GM23248 (cell line): ENCODE measurements around the gene YPEL3. TPM values are rescaled to one million over a fixed set of nuclear protein-coding genes. Genes with fewer than 3 reads are reported as not detected.
A peak's percentile ranks its signal among the peaks of the same experiment; 100 is the strongest.

Source experiments
- DNase-seq: peaks from one replicate; pipeline ENCODE4 v3.0.0-alpha.2; 2015
- H2AFZ ChIP-seq: fragments of 200-600 bp; sonication (generic); 2 replicates; pipeline ENCODE4 v1.6.1; 2016; ENCODE audit warnings: antibody characterized with exemption
- H3F3A ChIP-seq: fragments of 200-600 bp; sonication (generic); 2 replicates; pipeline ENCODE4 v1.6.1; 2016; ENCODE audit warnings: mild to moderate bottlenecking, antibody characterized with exemption, mixed run types; ENCODE audit not compliant: insufficient read depth
- H3K27ac ChIP-seq: fragments of 200-600 bp; sonication (generic); 2 replicates; pipeline ENCODE4 v1.5.1; 2016; ENCODE audit warnings: mild to moderate bottlenecking
- H3K27me3 ChIP-seq: fragments of 200-600 bp; sonication (generic); replicated peaks from 2 replicates; pipeline ENCODE4 v1.6.1; 2016; ENCODE audit warnings: mild to moderate bottlenecking; ENCODE audit not compliant: insufficient read depth
- H3K36me3 ChIP-seq: fragments of 200-600 bp; sonication (generic); 2 replicates; pipeline ENCODE4 v1.6.1; 2016; ENCODE audit warnings: low read depth, mild to moderate bottlenecking
- H3K4me1 ChIP-seq: fragments of 200-600 bp; sonication (generic); 2 replicates; pipeline ENCODE4 v1.6.1; 2016; ENCODE audit warnings: mild to moderate bottlenecking; ENCODE audit not compliant: insufficient read depth
- H3K4me2 ChIP-seq: fragments of 200-600 bp; sonication (generic); one replicate; pipeline ENCODE4 v1.6.1; 2016; ENCODE audit warnings: mild to moderate bottlenecking; ENCODE audit not compliant: unreplicated experiment
- H3K4me3 ChIP-seq: fragments of 200-600 bp; sonication (generic); 2 replicates; pipeline ENCODE4 v1.5.1; 2016; ENCODE audit warnings: mild to moderate bottlenecking
- H3K79me2 ChIP-seq: fragments of 200-600 bp; sonication (generic); 2 replicates; pipeline ENCODE4 v1.6.1; 2016; ENCODE audit warnings: mild to moderate bottlenecking; ENCODE audit not compliant: insufficient read depth
- H3K9ac ChIP-seq: fragments of 200-600 bp; sonication (generic); 2 replicates; pipeline ENCODE4 v1.6.1; 2016; ENCODE audit warnings: mild to moderate bottlenecking
- H3K9me2 ChIP-seq: fragments of 200-600 bp; sonication (generic); 2 replicates; pipeline ENCODE4 v1.6.1; 2016; ENCODE audit warnings: mixed run types, mild to moderate bottlenecking, moderate library complexity; ENCODE audit not compliant: insufficient read depth
- H3K9me3 ChIP-seq: fragments of 200-600 bp; sonication (generic); one replicate; pipeline ENCODE4 v1.6.1; 2017; ENCODE audit warnings: low read depth
- H4K20me1 ChIP-seq: fragments of 200-600 bp; sonication (generic); 2 replicates; pipeline ENCODE4 v1.6.0; 2016; ENCODE audit not compliant: insufficient read depth
- EZH2 ChIP-seq: fragments of 200-600 bp; sonication (generic); IDR thresholded peaks from 2 replicates; pipeline ENCODE4 v1.6.1; 2018; ENCODE audit warnings: antibody characterized with exemption, mild to moderate bottlenecking; ENCODE audit not compliant: insufficient read depth, poor library complexity, severe bottlenecking
- EZH2phosphoT487 ChIP-seq: fragments of 200-600 bp; sonication (generic); IDR thresholded peaks from 2 replicates; pipeline ENCODE4 v1.6.1; 2018; ENCODE audit warnings: antibody characterized with exemption, moderate library complexity, mild to moderate bottlenecking, low read depth; ENCODE audit not compliant: insufficient read depth
- WGBS, 2 experiments: methylation state at CpG; one replicate each; pipeline ENCODE4 v1.1.6; 2015 to 2017; ENCODE audit warnings: low lambda C conversion rate in 2 of 2, low coverage in 1 of 2; ENCODE audit errors: missing lambda C conversion rate in 2 of 2; 5-methylcytosine and 5-hydroxymethylcytosine counted together
- in situ Hi-C: fragments of 300-500 bp; cut with MboI; formaldehyde crosslinking; loops from 2 replicates; pipeline ENCODE4 v1.15.0; 2020
- polyA plus RNA-seq: library from polyadenylated mRNA; unstranded; fragments of >200 nt; fragmentation: Nextera tagmentation; extraction: Ambion mirVana; gene quantifications from 2 replicates; pipeline ENCODE4 v1.2.1, GENCODE V29; 2016
- total RNA-seq: library from RNA; depleted of rRNA; stranded (reverse); fragments of >200 nt; shearing (Covaris generic); gene quantifications from 2 replicates; pipeline ENCODE4 v1.2.3, GENCODE V29; 2014

YPEL3 gene
- total and polyA plus RNA-seq, 2 experiments from 2014 or later = 100.0 to 200 TPM

DNA sequence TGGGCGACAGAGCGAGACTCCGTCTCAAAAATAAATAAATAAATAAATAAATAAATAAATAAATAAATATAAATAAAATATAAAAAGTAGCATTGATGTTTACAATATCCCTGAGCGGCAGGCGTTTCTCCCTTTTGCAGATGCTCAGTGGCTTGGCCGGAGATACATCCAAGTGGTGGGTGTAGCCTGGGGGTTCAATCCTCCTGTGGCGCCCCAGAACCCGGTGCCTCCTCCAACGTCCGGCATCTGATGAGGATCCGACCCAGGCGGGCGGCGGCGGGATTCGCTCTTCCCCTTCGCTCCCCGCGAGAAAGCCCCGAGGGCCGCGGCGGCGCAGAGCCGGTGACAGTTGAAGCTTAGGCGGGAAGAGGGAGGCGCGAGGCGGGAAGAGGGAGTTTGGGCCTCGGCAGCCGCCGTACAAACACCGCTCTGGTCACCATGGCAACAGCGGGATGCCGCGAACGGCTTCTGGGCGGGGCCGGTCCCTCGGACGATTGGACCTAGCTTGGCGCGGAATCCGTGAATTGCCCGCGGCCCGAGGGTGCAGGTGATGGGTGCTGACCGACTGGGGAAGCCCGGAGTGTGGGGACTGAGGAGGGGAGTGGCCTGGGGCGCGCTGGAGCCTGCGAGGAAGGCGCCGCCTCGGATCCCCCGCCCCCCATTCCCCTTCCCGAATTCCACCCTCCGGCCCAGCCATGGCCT, 43.2 kb downstream of the YPEL3 start:
- in situ Hi-C loops = no loop called here
- no peaks in the 10 kb centered on the region for H3K36me3 ChIP-seq
- 2 to 3% methylated on average over 47 to 52 of the region's 58 CpGs for WGBS, 2 experiments
- no peaks in the 10 kb centered on the region for H3K9me2 ChIP-seq
- H3K79me2 ChIP-seq = peaks cover 9% of the 10 kb centered on the region; the same call in 1 of the 2 replicates
- TF ChIP-seq EZH2phosphoT487 (no peak), EZH2 (no peak)
- peaks cover 15% of the 10 kb centered on the region for H3K4me1 ChIP-seq
- H2AFZ ChIP-seq = peak overlapping the region; percentile 85
- H3K9ac ChIP-seq = peak overlapping the region; percentile 76
- no peaks in the 10 kb centered on the region for H4K20me1 ChIP-seq
- DNase-seq = peak; percentile 98
- no peaks in the 10 kb centered on the region for H3K9me3 ChIP-seq
- H3F3A ChIP-seq = peaks cover 13% of the 10 kb centered on the region; the same call in 1 of the 2 replicates
- no peaks in the 10 kb centered on the region for H3K27me3 ChIP-seq
- peak overlapping the region; percentile 80 for H3K27ac ChIP-seq
- peak overlapping the region; percentile 85 for H3K4me3 ChIP-seq
- H3K4me2 ChIP-seq = peak overlapping the region; percentile 96

DNA sequence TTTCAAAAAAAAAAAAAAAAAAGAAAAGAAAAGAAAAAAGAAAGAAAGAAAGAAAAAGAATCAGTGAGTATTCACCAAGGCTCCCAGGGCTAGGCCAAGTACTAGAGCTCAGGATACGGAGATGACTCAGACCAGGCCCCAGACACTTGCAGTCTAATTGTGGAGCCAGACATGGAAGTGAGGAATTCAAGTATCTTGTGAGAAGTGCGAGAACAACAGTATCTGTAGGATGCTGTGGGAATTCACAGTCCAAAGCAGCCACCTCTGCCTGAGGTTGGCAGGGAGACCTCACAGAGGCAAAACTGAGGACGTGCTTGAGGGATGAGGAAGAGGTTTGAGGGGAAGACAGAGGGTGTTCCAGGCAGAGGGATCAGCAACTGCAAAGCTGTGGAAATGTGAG, 44.5 kb downstream of the YPEL3 start:
- in situ Hi-C loops = no loop called here
- H3K27ac ChIP-seq = peak overlapping the region; percentile 80

DNA sequence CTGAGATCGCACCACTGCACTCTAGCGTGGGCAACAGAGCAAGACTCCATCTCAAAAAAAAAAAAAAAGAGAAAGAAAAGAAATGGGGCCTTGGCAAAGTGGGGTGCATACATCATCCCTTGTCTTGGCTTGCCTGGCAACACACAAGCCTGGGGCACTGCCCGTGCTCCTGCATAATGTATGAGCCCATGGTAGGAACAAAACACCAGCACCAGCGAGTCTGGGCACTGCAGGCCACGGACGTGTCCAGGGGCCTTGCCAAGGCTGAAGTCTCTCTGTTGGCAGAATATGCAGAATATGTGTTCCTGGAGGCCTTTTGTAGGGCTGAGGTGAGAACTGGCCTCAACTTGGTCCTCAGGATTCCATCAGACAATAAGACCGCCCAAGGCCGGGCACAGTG, 46.1 kb downstream of the YPEL3 start:
- no peak for DNase-seq
- Histone ChIP-seq H3K4me3 (no peak overlapping the region), H3K4me1 (peaks cover 15% of the 10 kb centered on the region), H2AFZ (no peak overlapping the region), H3K9me2 (no peaks in the 10 kb centered on the region), H3F3A (peaks cover 13% of the 10 kb centered on the region; the same call in 1 of the 2 replicates), H3K27me3 (no peaks in the 10 kb centered on the region), H3K27ac (no peak overlapping the region), H4K20me1 (no peaks in the 10 kb centered on the region), H3K4me2 (no peak overlapping the region), H3K36me3 (no peaks in the 10 kb centered on the region), H3K9me3 (no peaks in the 10 kb centered on the region), H3K9ac (no peak overlapping the region), H3K79me2 (peaks cover 9% of the 10 kb centered on the region; the same call in 1 of the 2 replicates)
- in situ Hi-C loops = no loop called here
- 89 to 95% methylated on average over 8 of the region's 8 CpGs for WGBS, 2 experiments
- no peak for TF ChIP-seq EZH2phosphoT487
- no peak for TF ChIP-seq EZH2

More for the DNA sequence above, 44.5 kb downstream of the YPEL3 start:
- Histone ChIP-seq H3F3A (peaks cover 13% of the 10 kb centered on the region; the same call in 1 of the 2 replicates), H3K4me1 (peaks cover 15% of the 10 kb centered on the region), H3K79me2 (peaks cover 9% of the 10 kb centered on the region; the same call in 1 of the 2 replicates), H3K4me2 (peak overlapping the region; percentile 16), H3K4me3 (no peak overlapping the region), H3K36me3 (no peaks in the 10 kb centered on the region), H3K9ac (peak overlapping the region; percentile 52), H3K27me3 (no peaks in the 10 kb centered on the region), H3K9me2 (no peaks in the 10 kb centered on the region), H3K9me3 (no peaks in the 10 kb centered on the region), H4K20me1 (no peaks in the 10 kb centered on the region), H2AFZ (peak overlapping the region; percentile 56)
- peak; percentile 92 for DNase-seq
- WGBS, 2 experiments = 16 to 18% methylated on average over 3 of the region's 3 CpGs
- TF ChIP-seq EZH2 (no peak), EZH2phosphoT487 (no peak)

DNA sequence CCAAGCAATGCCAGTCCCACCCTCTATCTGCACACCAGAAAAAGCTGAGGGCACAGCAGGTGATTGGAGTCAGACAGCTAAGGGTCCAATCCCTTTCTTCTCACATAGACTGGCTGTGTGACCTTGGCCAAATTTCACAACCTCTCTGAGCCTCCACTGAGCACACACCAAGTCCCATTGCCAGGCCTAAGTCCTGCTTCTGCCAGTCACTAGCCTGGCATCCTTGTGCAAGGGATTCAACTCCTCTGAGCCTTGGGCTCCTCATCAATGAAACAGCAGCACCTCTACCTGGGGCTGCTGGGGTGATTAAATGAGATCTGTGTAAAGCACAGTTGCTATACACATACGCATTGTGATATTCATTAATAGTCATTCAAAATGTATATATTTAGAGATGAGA, 49.4 kb downstream of the YPEL3 start:
- Histone ChIP-seq H2AFZ (no peak overlapping the region), H3K27me3 (no peaks in the 10 kb centered on the region), H3K36me3 (no peaks in the 10 kb centered on the region), H3K9me3 (no peaks in the 10 kb centered on the region), H3K4me1 (peaks cover 5% of the 10 kb centered on the region), H4K20me1 (no peaks in the 10 kb centered on the region), H3K27ac (no peak overlapping the region), H3K4me2 (no peak overlapping the region), H3K9ac (no peak overlapping the region), H3F3A (peaks cover 7% of the 10 kb centered on the region; the same call in 1 of the 2 replicates), H3K9me2 (no peaks in the 10 kb centered on the region), H3K4me3 (no peak overlapping the region), H3K79me2 (no peaks in the 10 kb centered on the region)
- TF ChIP-seq EZH2 (no peak), EZH2phosphoT487 (no peak)
- DNase-seq = no peak
- 59 to 61% methylated on average over 1 of the region's 1 CpG for WGBS, 2 experiments
- in situ Hi-C loops = no loop called here
